NB4 (cell line): Measurements from ENCODE around the gene ZNF799.
"Not testable (repeated sequence)": the region's sequence is repeated elsewhere in the genome, so short reads cannot be mapped to it uniquely, and the experiment has no call there.

Experiments used
- POLR2A ChIP-seq: IDR thresholded peaks from 2 replicates; pipeline ENCODE4 v1.6.1; 2011; ENCODE audit warnings: mild to moderate bottlenecking; ENCODE audit not compliant: insufficient read length; ENCODE audit errors: extremely low read depth
- TF ChIP-seq, protein P1 (sequence below): IDR thresholded peaks from one replicate; pipeline ENCODE4 v1.5.1; 2012; ENCODE audit warnings: low read depth, low read length
- TF ChIP-seq, protein P2 (sequence below): IDR thresholded peaks from 2 replicates; pipeline ENCODE4 v1.6.1; 2011; ENCODE audit warnings: low read depth, low read length

DNA sequence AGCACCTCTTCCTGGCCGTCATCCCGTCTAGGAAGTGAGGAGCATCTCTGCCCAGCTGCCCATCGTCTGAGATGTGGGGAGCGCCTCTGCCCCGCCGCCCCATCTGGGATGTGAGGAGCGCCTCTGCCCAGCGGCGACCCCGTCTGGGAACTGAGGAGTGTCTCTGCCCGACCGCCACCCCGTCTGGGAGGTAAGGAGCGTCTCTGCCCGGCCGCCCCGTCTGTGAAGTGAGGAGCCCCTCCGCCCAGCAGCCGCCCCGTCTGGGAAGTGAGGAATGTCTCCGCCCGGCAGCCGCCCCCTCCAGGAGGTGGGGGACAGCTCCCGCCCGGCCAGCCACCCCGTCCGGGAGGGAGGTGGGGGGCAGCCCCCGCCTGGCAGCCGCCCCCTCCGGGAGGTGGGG lies 38.8 kb downstream of the ZNF799 start:
- TF ChIP-seq, protein P1, sequence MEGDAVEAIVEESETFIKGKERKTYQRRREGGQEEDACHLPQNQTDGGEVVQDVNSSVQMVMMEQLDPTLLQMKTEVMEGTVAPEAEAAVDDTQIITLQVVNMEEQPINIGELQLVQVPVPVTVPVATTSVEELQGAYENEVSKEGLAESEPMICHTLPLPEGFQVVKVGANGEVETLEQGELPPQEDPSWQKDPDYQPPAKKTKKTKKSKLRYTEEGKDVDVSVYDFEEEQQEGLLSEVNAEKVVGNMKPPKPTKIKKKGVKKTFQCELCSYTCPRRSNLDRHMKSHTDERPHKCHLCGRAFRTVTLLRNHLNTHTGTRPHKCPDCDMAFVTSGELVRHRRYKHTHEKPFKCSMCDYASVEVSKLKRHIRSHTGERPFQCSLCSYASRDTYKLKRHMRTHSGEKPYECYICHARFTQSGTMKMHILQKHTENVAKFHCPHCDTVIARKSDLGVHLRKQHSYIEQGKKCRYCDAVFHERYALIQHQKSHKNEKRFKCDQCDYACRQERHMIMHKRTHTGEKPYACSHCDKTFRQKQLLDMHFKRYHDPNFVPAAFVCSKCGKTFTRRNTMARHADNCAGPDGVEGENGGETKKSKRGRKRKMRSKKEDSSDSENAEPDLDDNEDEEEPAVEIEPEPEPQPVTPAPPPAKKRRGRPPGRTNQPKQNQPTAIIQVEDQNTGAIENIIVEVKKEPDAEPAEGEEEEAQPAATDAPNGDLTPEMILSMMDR, result not testable (repeated sequence)
- TF ChIP-seq POLR2A, result not testable (repeated sequence)
- TF ChIP-seq, protein P2, sequence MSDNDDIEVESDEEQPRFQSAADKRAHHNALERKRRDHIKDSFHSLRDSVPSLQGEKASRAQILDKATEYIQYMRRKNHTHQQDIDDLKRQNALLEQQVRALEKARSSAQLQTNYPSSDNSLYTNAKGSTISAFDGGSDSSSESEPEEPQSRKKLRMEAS, result not testable (repeated sequence)
